ENCODE results near the gene CACHD1.

- TF ChIP-seq CTCF (IDR thresholded peaks at IDR 0.05 in 4 of 5, conservative IDR thresholded peaks at IDR 0.05 in 1 of 5) (no peak), POLR2A (IDR thresholded peaks at IDR 0.05) (no peak)
These were observed 14.7 kb downstream of the CACHD1 start for GRCh38 chr1:64484651-64485050.

Measured in gastrocnemius medialis (tissue), 4 donors.